Measurements from ENCODE around the gene GUCD1.
"Not testable (repeated sequence)": the region's sequence is repeated elsewhere in the genome, so short reads cannot be mapped to it uniquely, and the experiment has no call there.

Gene GUCD1

DNA sequence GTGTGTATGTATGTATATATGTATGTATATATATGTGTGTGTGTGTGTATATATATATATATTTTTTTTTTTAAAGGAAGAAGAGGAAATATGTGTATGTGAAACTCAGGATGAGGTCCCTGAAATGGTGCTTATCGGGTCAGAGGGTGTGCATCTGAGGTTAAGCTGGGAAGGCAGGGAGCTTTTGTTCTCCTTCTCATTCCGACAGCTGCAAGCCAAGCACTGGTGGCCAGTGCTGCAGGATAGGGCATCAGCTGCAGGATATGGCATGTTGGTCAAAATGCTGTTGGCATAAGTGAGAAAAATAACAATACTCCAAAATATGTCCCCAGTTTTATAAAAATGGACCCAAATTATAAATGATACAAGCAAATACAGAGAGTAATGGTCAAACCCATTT lies 8.3 kb upstream of the GUCD1 start:
- no peak for DNase-seq

DNA sequence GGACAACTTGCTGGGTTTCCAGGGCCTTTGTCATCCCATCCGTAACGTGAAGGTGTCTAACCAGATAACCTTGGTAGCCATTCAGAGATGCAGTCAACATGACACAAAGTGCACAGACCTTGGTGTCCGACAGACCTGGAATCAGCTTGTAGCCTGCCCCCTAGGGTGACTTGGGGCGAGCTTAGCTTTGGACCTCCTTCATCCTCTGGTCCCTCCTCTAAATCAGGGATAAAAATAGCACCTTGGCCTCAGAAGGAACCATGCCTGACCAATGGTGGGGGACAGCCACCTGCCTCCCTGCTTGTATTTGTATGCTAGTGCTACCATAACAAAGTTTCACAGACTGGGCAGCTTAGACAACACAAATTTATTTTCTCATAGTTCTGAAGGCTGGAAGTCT lies 4.5 kb upstream of the GUCD1 start:
- no peak for DNase-seq

GRCh38 chr22:24555165-24556039 lies 464 bp upstream of the GUCD1 start, which contains the start of gene SNRPD3:
SNRPD3 (plus strand) TSS chr22:24555999; CDS start chr22:24557675, 1,676 bp downstream.
- DNase-seq: peak; percentile 99

- DNase-seq: peak; percentile 98
Measured at GRCh38 chr22:24553597-24554312, 1.2 kb downstream of the GUCD1 start.

DNA sequence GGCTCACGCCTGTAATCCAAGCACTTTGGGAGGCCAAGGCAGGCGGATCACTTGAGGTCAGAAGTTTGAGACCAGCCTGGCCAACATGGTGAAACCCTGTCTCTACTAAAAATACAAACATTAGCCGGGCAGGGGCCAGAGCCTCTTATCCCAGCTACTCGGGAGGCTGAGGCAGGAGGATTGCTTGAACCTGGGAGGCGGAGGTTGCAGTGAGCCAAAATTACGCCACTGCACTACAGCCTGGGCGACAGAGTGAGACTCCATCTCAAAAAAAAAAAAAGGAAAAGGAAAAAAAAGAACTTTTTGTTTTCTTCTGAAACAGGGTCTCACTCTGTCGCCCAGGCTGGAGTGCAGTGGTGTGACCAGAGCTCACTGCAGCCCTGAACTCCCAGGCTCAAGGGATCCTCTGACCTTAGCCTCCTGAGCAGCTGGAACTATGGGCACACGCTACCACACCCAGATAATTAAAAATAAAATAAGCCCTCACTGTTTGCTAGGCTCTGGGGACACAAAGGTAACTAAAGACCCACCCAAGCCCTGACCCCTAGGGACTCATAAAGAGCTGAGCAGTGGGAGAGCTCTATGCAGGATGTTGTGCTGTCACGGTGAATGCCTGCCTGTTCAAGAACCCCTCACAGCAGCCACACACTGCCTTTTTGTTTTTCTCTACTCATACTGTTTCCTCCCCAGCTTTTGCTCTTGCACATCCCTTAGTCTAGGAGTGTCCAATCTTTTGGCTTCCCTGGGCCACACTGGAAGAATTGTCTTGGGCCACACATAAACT lies 2.2 kb downstream of the GUCD1 start:
- peak; percentile 15 for DNase-seq

DNA sequence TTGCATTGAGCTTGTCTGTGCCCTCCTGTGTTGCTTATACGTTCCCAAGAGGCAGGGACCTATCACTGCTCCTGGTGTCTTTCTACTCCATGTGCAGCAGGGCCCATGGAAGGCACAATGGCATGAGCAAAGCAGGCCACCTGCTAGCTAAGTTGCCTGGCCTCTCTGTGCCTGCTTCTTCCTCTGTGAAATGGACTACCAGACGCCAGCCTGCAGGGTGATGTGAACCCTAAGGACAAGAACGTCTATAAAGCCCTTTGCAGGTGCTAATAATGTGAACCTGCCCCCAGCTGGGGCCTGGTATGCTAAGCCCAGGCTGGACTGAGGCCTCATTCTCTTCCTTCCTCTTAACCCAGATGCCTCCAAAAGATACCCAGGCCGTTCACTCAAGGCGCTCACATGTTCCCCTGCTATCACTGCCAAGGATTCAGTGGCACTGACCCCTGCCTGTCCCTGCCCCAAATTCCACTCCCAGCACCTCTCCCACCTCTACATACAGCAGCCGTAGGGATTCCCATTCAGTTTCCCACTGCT lies 4.0 kb downstream of the GUCD1 start:
- DNase-seq: peak; percentile 47

DNA sequence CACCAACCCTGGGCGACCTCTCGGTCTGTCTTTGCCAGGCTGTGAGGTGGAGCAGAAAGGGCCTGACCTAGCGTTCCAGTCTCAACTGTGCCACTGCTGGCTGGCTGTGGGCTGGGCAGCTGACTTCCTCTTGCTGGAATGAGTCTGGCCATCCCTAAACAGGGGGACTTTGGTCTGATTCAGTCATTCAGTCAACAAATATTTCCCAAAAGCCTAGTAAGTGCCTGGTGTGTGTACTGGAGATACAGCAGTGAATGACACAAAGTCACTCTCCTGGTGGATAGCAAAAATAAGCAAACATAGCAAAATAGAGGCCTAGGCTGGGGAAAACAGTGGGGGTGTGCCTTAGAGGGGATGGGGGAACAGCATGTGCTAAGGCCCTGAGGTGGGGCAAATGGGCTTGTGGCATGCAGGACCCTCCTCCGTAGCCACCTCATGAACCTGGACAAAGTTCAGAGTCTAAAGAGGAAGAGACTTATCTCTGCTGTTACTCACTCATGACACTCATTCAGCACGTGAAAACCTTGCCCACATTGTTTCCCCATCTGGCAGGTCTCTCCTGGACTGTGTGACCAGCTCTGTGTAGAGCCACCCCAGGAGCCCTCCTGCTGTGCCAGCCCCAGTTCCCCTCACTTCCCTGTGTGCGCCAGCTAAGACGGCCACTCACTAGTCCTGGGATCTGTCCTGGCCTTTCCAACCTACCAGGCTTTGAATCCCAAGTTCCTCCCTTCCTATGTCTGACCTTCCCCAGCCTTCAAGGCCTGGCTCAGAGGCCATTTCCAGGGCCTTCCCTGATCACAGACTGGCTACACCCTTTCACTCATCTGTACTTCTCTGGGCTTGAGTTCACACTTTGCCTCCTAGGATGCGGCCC lies 4.7 kb downstream of the GUCD1 start:
- DNase-seq: peak; percentile 37

DNA sequence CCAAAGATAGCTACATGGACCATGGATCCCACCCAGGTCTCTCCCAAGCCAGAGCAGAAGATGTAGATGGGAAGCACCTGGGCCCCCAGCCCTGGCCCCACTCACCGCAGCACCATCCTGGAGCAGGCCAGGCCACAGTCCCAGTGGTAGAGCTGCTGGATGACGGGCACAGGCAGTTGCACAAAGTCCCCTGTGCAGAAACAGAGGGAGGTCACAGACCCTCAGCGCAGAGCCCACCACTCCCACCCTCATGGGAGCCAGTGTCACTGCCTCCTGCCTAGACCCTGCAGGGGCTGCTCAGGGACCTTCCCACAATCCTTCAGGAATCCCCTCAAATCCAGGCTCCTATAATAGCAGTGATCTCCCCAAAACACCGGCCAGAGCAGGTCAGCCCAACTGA lies 6.1 kb downstream of the GUCD1 start:
- no peak for DNase-seq

GRCh38 chr22:24543679-24544243 lies 11.2 kb downstream of the GUCD1 start:
- no peak for DNase-seq

GRCh38 chr22:24543185-24543601 lies 11.7 kb downstream of the GUCD1 start:
- no peak for DNase-seq

- DNase-seq: no peak
Measured at GRCh38 chr22:24542641-24543040, 12.3 kb downstream of the GUCD1 start.

GRCh38 chr22:24541681-24542515 lies 13.0 kb downstream of the GUCD1 start:
- DNase-seq: no peak

DNA sequence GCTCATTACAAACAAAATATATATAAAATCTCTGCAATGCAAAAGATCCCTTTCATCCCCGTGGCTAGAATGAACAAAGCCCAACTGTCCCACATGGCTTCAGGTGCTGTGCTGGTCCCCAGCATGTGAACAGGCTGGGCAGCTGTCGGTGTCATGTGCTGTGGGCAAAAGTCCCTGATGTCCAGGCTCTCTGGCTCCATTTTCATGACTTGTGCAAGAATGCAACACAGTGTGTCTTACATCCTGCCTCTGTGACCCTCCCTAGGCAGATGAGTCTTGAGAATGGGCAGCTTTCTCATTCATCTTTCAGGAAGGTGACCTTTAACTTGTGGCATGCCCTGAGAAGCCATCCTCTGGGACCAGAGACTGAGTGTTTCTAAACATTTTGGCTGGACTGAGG lies 14.5 kb downstream of the GUCD1 start:
- no peak for DNase-seq

- no peak for DNase-seq
Measured at GRCh38 chr22:24536089-24536488, 18.8 kb downstream of the GUCD1 start.

DNA sequence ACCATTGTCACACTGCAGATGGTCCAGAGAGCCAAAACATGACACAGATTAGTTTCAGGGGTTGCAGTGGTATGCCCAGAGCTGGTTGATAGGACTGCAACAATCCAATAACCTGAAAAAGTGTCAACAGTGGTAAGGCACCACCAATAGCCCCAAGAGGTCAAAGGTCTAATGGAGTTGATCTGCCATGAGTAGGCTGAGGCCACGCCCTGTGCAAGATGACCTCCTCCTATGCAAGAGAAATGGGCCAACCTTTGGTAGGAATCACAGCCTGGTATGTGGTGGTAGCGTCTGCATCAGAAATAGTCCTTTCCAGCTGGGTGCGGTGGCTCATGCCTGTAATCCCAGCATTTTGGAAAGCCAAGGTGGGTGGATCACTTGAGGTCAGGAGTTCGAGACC lies 19.6 kb downstream of the GUCD1 start:
- no peak for DNase-seq

DNA sequence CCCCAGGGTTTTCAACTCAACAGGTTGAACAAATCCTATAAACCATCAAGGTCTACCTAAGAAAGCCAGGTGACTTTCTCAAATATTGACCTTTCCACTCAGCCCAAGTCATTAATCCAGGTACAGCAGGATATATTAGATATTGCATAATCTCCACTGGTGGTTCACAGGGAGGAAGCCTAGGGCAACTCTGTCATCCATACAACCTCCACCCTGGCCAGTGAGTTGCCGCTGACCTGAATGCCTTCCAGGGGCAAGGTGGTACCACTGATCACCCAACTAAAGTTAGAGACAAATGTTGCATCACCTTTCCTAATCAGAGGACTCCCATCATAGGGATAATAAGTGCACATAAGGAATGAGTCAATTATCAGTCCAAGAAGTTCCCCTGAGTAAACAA lies 22.9 kb downstream of the GUCD1 start:
- DNase-seq: no peak

DNA sequence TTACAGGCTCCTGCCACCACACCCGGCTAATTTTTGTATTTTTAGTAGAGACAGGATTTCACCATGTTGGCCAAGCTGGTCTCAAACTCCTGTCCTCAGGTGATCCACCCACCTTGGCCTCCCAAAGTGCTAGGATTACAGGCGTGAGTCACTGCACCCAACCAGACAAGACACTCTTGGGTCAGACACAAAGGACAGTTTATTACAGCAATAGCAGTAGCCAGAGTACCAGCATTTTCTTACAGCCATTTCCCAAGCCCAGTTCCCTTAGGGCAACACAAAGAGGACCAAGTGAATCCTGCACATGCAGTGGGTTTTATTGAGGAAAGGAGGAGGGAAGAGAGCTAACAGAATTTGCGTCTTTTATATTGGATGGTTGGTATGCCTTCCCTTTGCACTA lies 24.0 kb downstream of the GUCD1 start:
- DNase-seq: not testable (repeated sequence)

DNA sequence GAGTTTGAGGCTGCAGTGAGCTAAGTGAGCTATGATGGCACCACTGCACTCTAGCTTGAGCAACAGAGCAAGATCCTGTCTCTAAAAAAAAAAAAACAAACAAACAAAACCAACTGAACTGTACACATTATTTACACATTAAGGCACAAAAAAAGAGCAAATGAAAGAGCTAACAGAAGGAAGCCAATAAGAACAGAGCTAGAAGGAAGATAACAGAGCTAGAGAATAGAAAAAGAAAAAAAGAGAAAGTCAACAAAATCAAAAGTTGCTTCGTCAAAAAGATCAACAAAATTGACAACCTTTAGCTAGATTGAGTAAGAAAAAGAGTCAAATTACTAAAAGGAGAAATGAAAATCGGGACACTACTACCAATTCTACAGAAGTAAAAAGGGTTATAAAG lies 25.0 kb downstream of the GUCD1 start:
- DNase-seq: no peak

DNA sequence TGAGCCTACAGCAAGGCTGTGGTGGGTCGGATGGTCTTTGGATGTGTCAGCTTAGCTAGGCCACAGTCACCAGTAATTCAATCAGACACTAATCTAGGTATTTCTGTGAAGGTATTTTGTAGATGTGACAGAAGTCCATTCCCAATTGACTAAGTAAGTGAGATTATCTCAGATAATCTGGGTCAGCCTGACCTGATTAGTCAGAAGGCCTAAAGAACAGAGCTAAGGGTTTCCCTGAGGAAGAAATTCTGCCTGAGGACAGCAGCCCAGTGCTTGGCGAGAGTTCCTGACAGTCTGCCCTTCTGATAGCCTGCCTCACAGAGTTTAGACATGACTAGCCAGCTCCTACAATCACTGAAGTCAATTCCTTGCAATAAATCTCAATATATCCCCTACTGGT lies 28.7 kb downstream of the GUCD1 start:
- DNase-seq: no peak

- DNase-seq: peak; percentile 87
Measured at GRCh38 chr22:24525416-24526037, 29.4 kb downstream of the GUCD1 start.

Measured in hematopoietic multipotent progenitor cell treated with erythropoietin and hydrocortisone succinate and interleukin-3 and kit ligand, for 8 days (in vitro differentiated cells).